Measurements from ENCODE around the gene EFCAB14. TPM values are rescaled to one million over a fixed set of nuclear protein-coding genes. Genes with fewer than 3 reads are reported as not detected.
A peak's percentile ranks its signal among the peaks of the same experiment; 100 is the strongest.

Gene EFCAB14
- total RNA-seq, 6 experiments from 2014 or later: 60.6 to 69.7 (median 66.4) TPM

- no peaks in the 10 kb centered on the region for H3K27me3 Mint-ChIP-seq (ENCODE audit: insufficient read depth)
- DNase-seq: no peak
- peaks cover 8% of the 10 kb centered on the region for H3K4me1 Mint-ChIP-seq (ENCODE audit: low read depth)
- peaks cover 6% of the 10 kb centered on the region; the same call in 1 of the 2 replicates for H3K36me3 Mint-ChIP-seq (ENCODE audit: low read depth)
- no peak overlapping the region for H3K4me3 Mint-ChIP-seq
- H3K27ac Mint-ChIP-seq: no peak overlapping the region
- no peaks in the 10 kb centered on the region for H3K9me3 Mint-ChIP-seq
- no peak for TF ChIP-seq CTCF (IDR thresholded peaks at IDR 0.05)
Measured at GRCh38 chr1:46679789-46680573, 38.9 kb downstream of the EFCAB14 start.

- Mint-ChIP-seq H3K27me3 (ENCODE audit: insufficient read depth) (no peaks in the 10 kb centered on the region; the same call in 1 of the 2 replicates), H3K9me3 (no peaks in the 10 kb centered on the region), H3K4me3 (no peak overlapping the region), H3K27ac (no peak overlapping the region), H3K4me1 (ENCODE audit: low read depth) (peaks cover 17% of the 10 kb centered on the region), H3K36me3 (ENCODE audit: low read depth) (peaks cover 6% of the 10 kb centered on the region; the same call in 1 of the 2 replicates)
- DNase-seq: no peak
- no peak for TF ChIP-seq CTCF (IDR thresholded peaks at IDR 0.05)
Measured at GRCh38 chr1:46677339-46677738, 41.6 kb downstream of the EFCAB14 start.

GRCh38 chr1:46676531-46676930, 42.4 kb downstream of the EFCAB14 start:
- Mint-ChIP-seq H3K27ac (no peak overlapping the region), H3K4me1 (ENCODE audit: low read depth) (peaks cover 10% of the 10 kb centered on the region), H3K36me3 (ENCODE audit: low read depth) (peaks cover 6% of the 10 kb centered on the region; the same call in 1 of the 2 replicates), H3K9me3 (no peaks in the 10 kb centered on the region), H3K27me3 (ENCODE audit: insufficient read depth) (no peaks in the 10 kb centered on the region; the same call in 1 of the 2 replicates), H3K4me3 (no peak overlapping the region)
- no peak for DNase-seq
- no peak for TF ChIP-seq CTCF (IDR thresholded peaks at IDR 0.05)

- DNase-seq: no peak
- Mint-ChIP-seq H3K4me1 (ENCODE audit: low read depth) (peaks cover 10% of the 10 kb centered on the region), H3K36me3 (ENCODE audit: low read depth) (peaks cover 6% of the 10 kb centered on the region; the same call in 1 of the 2 replicates), H3K27me3 (ENCODE audit: insufficient read depth) (no peaks in the 10 kb centered on the region; the same call in 1 of the 2 replicates), H3K27ac (no peak overlapping the region), H3K4me3 (no peak overlapping the region), H3K9me3 (no peaks in the 10 kb centered on the region)
- no peak for TF ChIP-seq CTCF (IDR thresholded peaks at IDR 0.05)
Measured at GRCh38 chr1:46675549-46676314, 43.2 kb downstream of the EFCAB14 start.

- no peaks in the 10 kb centered on the region for H3K9me3 Mint-ChIP-seq
- peaks cover 10% of the 10 kb centered on the region for H3K4me1 Mint-ChIP-seq (ENCODE audit: low read depth)
- H3K27ac Mint-ChIP-seq: no peak overlapping the region
- TF ChIP-seq CTCF (IDR thresholded peaks at IDR 0.05): no peak
- no peak overlapping the region for H3K4me3 Mint-ChIP-seq
- no peaks in the 10 kb centered on the region; the same call in 1 of the 2 replicates for H3K27me3 Mint-ChIP-seq (ENCODE audit: insufficient read depth)
- peak; percentile 22 for DNase-seq
- H3K36me3 Mint-ChIP-seq (ENCODE audit: low read depth): no peaks in the 10 kb centered on the region
Measured at GRCh38 chr1:46673749-46674182, 45.1 kb downstream of the EFCAB14 start.

Data from HFFc6 (cell line).